HTR-8/SVneo (cell line): ENCODE results near the gene RAB33A.

Experiments
- DNase-seq: peaks from one replicate; pipeline ENCODE4 v3.0.0; 2011; ENCODE audit warnings: low spot score, mixed read lengths; ENCODE audit not compliant: insufficient read length
- FAIRE-seq: peaks from 2 replicates; lab custom pipeline; 2011; peaks lifted over from hg19 to GRCh38; lab: Jason Lieb, UNC

The RAB33A gene

GRCh38 chrX:130170752-130171445 lies 863 bp upstream of the RAB33A start:
- FAIRE-seq: no peak

DNA sequence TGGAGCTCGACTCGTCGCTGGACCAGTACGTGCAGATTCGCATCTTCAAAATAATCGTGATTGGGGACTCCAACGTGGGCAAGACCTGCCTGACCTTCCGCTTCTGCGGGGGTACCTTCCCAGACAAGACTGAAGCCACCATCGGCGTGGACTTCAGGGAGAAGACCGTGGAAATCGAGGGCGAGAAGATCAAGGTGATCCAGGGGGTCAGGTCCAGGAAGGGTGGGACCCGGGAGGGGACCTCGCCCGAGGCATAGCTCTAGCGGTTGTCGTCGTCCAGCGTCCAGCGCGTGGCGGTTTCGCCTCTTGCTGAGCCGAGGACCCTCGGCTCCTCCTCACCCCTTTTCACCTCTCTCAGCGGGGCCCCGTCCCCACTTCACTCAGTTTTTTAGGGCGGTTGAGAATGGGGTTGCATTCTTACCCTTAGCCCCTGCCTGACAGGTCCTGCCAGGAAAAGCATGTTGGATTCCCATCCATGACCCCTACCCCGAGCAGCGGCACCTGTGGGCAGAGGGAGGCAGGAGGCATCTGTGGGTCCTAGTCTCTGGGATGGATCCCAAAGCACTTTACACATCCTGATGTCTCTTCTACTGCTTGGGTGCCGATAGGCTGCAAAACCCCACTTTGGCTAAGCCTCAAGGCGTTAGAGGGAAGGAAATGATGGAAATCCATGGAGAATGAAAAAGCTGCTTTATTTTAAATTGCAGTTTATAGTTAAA lies 524 bp downstream of the RAB33A start:
- DNase-seq (no peak), FAIRE-seq (no peak)

More at GRCh38 chrX:130170752-130171445, 863 bp upstream of the RAB33A start:
- DNase-seq: no peak

DNA sequence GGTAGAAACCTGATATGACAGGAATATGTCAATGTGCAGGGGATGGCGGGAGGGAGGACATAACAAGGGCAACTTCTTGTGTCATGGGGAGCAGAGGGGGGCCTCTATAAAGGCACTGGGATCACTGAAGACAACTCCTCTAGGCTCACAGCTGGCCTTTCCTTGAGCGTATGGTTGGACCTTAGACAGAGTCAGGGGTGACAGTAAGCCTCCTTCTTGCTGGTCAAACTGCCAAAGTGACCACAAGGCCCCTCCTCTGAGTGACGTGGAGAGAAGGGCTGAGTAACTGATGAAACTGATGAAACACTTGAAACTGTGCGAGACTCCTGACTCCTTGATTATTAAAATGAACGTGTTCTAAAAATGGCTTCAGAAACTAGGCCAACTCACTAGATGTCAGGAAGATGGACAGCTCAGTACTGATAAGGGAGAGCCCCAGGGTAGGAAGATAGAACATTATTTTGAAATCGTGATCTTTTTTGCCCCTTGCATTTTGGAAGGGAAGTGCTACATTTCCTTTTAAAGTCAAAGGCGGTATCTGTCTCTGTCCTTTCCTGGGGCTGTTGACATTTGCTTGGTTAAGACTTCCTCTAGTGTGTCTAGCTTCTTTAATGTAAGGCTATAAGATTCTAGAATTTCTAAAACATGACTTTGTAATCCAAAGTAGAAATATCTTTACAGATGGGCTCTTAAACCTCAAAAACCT lies 1.6 kb downstream of the RAB33A start:
- FAIRE-seq: no peak
- DNase-seq: no peak

DNA sequence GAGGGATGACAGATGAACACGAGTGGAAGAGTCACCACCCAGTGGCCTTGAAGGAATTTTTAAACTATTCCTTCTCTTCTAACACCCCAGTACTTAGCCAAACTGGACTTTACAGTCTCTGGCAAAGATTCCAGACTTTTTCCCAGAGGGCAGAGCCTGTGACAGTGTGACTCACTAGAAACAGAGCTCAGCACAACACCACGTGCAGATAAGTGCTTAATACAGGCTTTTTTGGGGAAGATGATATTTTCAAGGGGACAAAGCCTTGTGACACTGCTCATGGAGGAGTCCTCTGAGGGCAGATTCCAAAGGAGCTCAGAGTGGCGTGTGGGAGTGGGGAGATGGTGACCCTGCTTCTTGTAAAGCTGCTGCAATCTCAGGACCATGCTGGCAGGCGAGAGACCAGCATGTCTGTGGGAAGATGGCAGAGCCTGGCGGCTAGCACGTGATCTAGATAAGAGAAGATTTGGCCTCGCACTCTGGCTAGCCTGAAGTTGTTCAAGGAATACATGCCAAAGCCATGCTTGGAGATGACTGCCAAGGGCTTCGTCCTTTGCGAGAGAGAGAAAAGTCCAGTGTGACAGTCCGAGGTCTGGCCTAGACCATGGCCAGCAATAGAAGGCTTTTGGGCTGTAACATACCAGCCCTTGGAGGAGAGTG lies 2.4 kb downstream of the RAB33A start:
- DNase-seq: no peak
- FAIRE-seq: no peak

- FAIRE-seq: no peak
- no peak for DNase-seq
Measured at GRCh38 chrX:130174937-130175336, 3.2 kb downstream of the RAB33A start.

GRCh38 chrX:130176354-130176776 lies 4.6 kb downstream of the RAB33A start:
- DNase-seq (no peak), FAIRE-seq (no peak)

GRCh38 chrX:130176942-130177341 lies 5.2 kb downstream of the RAB33A start:
- DNase-seq (no peak), FAIRE-seq (no peak)

DNA sequence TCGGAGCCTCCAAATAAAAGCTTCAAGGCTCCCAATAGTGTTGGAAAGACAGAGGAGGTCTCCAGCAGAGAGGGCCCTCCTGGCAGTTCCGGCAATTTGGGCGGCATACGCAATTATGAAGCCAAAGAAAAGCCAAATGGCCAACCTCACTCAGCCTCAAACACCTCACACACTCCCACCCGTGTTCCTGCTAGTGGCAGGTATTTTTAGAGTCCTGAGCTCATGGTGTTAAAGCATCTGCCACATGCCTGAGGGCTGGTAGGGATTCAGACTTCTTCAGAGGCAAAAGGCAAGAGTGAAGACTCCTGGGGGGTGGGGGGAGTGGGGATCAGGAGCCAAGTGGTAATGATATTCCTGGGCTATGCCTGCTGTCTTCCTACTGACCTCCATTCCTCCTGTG lies 7.4 kb downstream of the RAB33A start:
- FAIRE-seq (no peak), DNase-seq (no peak)

DNA sequence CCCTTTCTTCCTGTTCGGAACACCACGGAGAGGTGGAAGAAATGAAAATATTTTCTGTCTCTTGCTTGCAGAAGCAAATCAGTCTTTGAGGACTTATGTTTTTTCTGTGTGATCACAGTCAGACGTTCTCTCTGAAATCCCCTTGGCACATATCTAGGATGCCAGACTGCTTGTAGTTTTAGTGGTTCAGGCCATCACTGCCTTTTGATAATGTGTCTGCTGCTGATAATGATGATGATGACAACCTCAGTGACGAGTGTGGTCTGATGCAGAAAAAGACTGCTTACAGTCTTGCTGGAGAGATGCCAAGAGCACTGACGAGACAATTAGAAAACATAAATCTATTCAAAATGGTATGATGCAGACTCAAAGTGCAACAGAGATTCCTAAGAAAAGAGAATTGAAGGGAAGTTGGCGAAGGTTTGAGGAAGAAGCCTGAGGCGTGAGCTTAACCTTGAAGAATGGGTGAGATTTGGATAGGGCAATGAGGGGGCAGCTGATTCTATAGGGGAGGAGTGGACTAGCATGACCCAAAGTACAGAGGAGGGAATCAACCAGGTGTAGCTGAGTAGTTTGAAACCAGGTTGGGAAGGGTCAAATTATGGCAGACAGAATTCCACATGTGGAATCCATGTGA lies 7.9 kb downstream of the RAB33A start:
- DNase-seq (no peak), FAIRE-seq (no peak)

GRCh38 chrX:130184168-130184567 lies 12.4 kb downstream of the RAB33A start:
- no peak for FAIRE-seq
- no peak for DNase-seq

- DNase-seq (no peak), FAIRE-seq (no peak)
Measured at GRCh38 chrX:130184857-130185256, 13.1 kb downstream of the RAB33A start.

DNA sequence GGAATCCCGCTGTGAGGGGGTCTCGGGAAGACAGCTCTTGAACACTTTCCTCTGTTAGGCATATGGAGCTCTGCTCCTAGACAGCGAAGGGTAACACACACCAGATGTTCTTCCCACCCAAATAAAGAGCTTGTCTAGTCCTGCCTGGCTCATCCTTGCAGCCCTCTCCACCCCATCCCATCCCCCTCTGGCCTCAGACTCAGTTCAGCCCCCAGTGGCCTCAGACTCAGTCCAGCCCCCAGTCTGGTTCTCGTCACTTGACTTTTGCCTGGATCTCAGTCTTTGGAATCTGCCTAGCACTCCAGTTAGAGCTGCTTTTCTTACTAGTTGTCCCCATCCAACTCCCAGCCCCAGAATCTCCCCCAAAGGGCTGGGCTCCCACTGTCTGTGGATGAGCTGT lies 14.9 kb downstream of the RAB33A start:
- DNase-seq (no peak), FAIRE-seq (no peak)

DNA sequence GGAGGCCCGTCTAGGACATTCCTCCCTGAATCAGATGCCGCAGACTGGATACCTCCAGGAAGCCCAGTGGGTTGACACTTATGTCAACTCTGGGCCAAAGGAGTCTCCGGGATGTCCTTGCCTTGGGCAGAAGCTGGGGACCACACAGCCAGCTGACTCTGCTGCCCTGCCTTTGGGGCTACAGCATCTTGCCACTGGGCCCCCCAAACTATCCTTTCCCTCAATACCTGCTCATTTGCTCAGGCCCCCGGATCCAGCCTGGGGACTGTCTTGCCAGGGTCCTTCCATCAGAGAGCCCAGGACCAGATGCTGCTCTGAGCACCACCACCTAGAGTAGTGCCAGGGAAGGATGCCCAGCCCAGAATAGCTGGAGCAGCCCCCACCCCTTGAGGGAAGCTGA lies 19.0 kb downstream of the RAB33A start:
- FAIRE-seq (no peak), DNase-seq (no peak)

DNA sequence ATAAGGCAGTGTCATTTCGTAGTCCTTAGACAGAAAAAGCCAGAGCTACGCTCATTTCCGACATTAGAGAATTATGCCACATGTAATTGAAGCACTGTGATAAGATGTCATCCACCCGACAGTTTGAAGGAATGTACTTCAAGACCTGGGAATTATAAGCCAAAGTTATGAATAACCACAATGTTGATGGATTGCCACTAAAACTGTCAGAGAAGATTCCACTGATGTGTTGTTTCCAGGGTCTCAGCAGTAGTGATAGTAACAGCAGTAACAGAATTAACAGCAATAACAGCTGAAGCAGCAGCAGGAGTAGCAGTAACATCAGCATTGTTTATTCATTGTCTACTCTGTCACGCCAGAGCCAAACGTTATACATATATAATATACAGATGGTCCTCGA lies 24.7 kb downstream of the RAB33A start:
- no peak for FAIRE-seq
- DNase-seq: peak; percentile 20

- FAIRE-seq (no peak), DNase-seq (no peak)
Measured at GRCh38 chrX:130197464-130197863, 25.7 kb downstream of the RAB33A start.

DNA sequence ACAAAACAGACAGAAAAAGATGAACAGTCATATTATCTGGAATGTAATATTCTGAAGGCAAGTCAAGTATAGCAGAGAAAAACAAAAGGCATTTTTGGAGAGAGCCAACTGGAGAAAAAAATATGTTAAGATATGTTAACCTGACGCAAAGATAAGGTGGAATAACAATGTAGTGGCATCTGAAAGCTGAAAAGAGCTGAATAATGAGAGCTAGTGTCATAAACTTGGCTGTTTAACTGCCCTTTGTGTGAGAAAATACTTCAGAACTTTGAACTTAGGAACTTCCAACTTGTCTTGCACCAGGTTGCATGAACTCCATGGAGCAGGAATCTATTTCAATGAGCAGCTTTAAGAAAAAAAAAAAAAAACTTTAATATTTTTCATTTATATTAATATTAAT lies 32.9 kb downstream of the RAB33A start:
- no peak for FAIRE-seq
- DNase-seq: no peak

DNA sequence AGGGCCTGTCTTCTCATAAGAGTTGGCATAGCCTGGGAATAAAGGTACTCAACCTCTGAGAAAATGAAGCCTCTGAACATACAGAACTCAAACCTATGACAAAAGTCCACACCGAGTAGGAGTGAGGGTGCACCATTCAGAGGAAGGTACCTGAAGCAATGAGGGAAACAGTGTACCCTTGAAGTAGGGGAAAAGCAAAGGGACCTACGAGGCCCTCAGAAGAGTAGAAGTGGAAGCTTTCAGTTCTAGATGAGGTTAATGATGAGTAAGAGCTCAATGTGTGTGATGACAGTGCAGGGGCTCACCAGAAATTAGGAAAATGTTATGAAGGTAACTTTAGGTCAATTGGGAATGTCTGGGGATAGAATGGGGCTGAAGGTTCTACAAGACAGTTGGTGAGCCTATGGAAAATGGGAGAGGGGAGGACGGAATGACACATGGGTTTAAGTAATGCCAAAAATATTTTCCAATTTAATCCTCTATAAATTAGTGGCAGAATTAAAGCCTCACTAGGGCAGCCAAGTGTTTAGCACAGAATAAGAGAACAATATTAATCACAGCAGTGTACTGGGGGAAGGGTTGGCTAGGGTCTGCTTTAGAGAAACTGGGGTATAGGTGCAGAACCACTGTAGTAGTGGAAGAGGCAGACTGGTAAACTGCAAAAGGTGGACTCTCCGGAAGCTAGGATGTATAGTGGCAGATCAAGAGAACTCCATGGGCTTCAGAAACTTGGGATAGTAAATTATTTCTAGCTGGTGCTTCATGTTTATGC lies 39.8 kb downstream of the RAB33A start:
- DNase-seq: no peak
- FAIRE-seq: no peak

GRCh38 chrX:130212371-130212770 lies 40.6 kb downstream of the RAB33A start:
- no peak for FAIRE-seq
- no peak for DNase-seq

DNA sequence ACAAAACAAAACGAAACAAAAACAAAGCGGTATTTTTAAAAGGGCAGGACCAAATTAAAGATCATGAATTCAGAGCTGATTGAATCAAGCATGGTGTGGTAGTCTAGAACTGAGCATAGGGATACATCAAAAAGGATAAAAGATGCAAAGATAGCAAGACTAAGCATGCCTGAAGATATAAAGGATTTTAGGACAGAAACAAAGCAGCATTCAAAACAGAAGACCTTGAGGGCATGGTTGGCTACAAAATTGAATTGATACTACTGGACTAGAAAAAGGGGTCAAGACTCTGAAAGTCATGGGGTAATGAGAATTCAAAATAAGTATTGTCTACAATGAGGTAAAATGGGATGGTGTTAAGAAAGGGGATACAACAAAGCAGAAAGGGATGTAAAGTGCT lies 41.6 kb downstream of the RAB33A start:
- no peak for FAIRE-seq

GRCh38 chrX:130216320-130216719 lies 44.6 kb downstream of the RAB33A start:
- no peak for FAIRE-seq
- DNase-seq: no peak

More for the DNA sequence above, 41.6 kb downstream of the RAB33A start:
- no peak for DNase-seq
